A549 (cell line): Measurements from ENCODE around the gene NFATC2.

Experiments used
- CBX2 ChIP-seq: fragments of 200-600 bp; sonication (generic); IDR thresholded peaks from 2 replicates; pipeline ENCODE4 v1.6.1; 2016; ENCODE audit warnings: low read depth, mild to moderate bottlenecking, borderline replicate concordance
- CHD2 ChIP-seq: fragments of 150-350 bp; IDR thresholded peaks from 2 replicates; pipeline ENCODE4 v1.6.1; 2014; ENCODE audit warnings: low read length; ENCODE audit not compliant: partially characterized antibody
- EP300 ChIP-seq, 2 experiments: fragments of >200 bp; sonication (Bioruptor Twin); formaldehyde crosslinking; IDR thresholded peaks; 2 replicates in 1 of 2; 3 replicates in 1 of 2; pipeline ENCODE4 v1.6.1; 2016 to 2017
- JUN ChIP-seq, 2 experiments: fragments of >200 bp; sonication (Bioruptor Twin); formaldehyde crosslinking; IDR thresholded peaks; 2 replicates in 1 of 2; 3 replicates in 1 of 2; pipeline ENCODE4 v1.6.1; 2016 to 2017
- KDM5A ChIP-seq: fragments of 200-600 bp; sonication (generic); IDR thresholded peaks from 2 replicates; pipeline ENCODE4 v1.6.1; 2016; ENCODE audit warnings: antibody characterized with exemption, mild to moderate bottlenecking
- MAFK ChIP-seq: fragments of 450-650 bp; IDR thresholded peaks from 2 replicates; pipeline ENCODE4 v1.6.1; 2014; ENCODE audit not compliant: partially characterized antibody
- NFE2L2 ChIP-seq: fragments of 150-350 bp; conservative IDR thresholded peaks from 2 replicates; pipeline ENCODE4 v1.6.1; 2014; ENCODE audit warnings: low read length
- NR3C1 ChIP-seq: fragments of >200 bp; sonication (Bioruptor Twin); formaldehyde crosslinking; IDR thresholded peaks from 3 replicates; pipeline ENCODE4 v1.6.1; 2017
- POLR2A ChIP-seq: IDR thresholded peaks from 2 replicates; pipeline ENCODE4 v1.6.1; 2012; ENCODE audit warnings: mild to moderate bottlenecking, low read length
- RAD21 ChIP-seq, 2 experiments: fragments of >200 bp in 1 of 2; sonication (Bioruptor Twin) in 1 of 2; formaldehyde crosslinking in 1 of 2; IDR thresholded peaks in 1 of 2; conservative IDR thresholded peaks in 1 of 2; 2 replicates in 1 of 2; 3 replicates in 1 of 2; pipeline ENCODE4 v1.6.1; 2012 to 2018; ENCODE audit warnings: inconsistent platforms in 1 of 2
- TF ChIP-seq, protein P1 (sequence below): fragments of >200 bp; sonication (Bioruptor Twin); formaldehyde crosslinking; IDR thresholded peaks from 3 replicates; pipeline ENCODE4 v1.5.1; 2016

DNA sequence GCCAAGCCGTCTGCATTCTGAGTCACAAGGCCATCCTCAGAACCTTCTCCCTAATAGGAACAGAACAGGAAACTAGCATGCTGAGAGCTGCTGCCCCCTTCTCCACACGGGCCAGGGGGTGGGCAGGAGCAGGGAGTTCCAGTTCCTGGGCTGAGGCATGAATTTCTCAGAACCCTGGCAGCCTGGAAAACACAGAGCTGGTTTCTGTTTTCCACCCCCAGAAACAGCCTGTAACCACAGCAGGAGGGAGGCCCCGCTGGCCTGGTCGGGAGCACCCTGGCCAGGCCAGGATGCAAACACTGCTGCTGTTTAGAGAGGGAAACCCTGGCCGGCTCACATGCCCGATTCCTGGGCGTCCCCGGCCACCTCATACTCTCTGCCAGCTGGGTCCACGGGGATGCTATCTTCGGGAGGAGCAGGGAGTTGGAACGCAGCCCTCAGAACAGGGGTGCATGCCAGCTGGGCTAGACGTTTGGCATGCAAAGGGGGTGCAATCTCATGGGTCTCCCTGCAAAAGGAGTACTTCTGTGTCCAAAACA, 130.1 kb downstream of the NFATC2 start:
- TF ChIP-seq, protein P1, sequence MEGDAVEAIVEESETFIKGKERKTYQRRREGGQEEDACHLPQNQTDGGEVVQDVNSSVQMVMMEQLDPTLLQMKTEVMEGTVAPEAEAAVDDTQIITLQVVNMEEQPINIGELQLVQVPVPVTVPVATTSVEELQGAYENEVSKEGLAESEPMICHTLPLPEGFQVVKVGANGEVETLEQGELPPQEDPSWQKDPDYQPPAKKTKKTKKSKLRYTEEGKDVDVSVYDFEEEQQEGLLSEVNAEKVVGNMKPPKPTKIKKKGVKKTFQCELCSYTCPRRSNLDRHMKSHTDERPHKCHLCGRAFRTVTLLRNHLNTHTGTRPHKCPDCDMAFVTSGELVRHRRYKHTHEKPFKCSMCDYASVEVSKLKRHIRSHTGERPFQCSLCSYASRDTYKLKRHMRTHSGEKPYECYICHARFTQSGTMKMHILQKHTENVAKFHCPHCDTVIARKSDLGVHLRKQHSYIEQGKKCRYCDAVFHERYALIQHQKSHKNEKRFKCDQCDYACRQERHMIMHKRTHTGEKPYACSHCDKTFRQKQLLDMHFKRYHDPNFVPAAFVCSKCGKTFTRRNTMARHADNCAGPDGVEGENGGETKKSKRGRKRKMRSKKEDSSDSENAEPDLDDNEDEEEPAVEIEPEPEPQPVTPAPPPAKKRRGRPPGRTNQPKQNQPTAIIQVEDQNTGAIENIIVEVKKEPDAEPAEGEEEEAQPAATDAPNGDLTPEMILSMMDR, result no peak
- TF ChIP-seq KDM5A (no peak), MAFK (no peak), POLR2A (no peak), JUN (IDR thresholded peaks at IDR 0.05) (no peak), NR3C1 (no peak), CBX2 (no peak), RAD21 (conservative IDR thresholded peaks at IDR 0.05 in 1 of 2, IDR thresholded peaks at IDR 0.05 in 1 of 2) (no peak), CHD2 (no peak), NFE2L2 (no peak), EP300 (IDR thresholded peaks at IDR 0.05) (no peak)
